Activated gamma-delta T cell (primary cell): ENCODE measurements around the gene SRRM2.
"Not testable (repeated sequence)": the region's sequence is repeated elsewhere in the genome, so short reads cannot be mapped to it uniquely, and the experiment has no call there.

Experiments used
- DNase-seq: peaks from one replicate; lab custom pipeline; 2025; lab: John Stamatoyannopoulos, UW

SRRM2 gene

DNA sequence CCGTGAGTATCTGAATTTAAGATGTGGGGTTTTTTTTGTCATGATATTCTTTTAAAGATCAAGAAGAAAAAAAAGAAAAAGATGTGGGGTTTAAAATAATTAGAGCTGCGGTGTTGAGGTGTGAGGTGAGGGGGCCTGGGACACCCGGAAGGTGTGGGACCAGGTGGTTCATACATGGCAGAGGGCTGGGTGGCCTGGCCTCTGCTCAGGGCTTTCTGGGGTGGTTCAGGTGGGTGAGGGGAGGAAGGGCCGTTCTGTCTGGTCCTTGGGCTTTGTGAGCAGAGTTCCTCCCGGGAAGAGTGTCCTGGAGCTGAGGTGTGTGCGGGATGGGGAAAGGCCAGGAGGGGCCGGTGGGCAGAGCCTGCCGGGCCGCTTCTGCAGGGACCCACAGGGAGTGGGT is 37.4 kb upstream of the SRRM2 start:
- DNase-seq = no peak

DNA sequence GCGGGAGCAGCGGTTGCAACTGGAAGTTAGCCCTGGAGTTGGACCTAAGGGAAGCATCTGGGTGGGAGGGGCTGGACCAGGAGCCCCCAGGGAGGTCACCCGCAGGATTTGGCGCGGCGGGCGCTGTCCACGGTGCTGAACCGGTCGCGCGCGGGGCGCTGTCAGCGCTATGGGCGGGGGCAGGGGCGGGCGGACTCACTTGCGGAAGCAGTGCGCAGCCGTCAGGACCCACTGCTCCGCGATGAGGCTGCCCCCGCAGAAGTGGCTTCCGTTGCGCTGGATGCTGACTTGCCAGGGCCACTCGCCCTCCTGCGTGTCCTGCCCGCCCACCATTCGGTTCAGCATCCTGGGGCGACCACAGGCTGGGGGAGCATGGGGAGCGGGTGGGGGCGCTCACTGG is 36.9 kb upstream of the SRRM2 start:
- peak; percentile 74 for DNase-seq

DNA sequence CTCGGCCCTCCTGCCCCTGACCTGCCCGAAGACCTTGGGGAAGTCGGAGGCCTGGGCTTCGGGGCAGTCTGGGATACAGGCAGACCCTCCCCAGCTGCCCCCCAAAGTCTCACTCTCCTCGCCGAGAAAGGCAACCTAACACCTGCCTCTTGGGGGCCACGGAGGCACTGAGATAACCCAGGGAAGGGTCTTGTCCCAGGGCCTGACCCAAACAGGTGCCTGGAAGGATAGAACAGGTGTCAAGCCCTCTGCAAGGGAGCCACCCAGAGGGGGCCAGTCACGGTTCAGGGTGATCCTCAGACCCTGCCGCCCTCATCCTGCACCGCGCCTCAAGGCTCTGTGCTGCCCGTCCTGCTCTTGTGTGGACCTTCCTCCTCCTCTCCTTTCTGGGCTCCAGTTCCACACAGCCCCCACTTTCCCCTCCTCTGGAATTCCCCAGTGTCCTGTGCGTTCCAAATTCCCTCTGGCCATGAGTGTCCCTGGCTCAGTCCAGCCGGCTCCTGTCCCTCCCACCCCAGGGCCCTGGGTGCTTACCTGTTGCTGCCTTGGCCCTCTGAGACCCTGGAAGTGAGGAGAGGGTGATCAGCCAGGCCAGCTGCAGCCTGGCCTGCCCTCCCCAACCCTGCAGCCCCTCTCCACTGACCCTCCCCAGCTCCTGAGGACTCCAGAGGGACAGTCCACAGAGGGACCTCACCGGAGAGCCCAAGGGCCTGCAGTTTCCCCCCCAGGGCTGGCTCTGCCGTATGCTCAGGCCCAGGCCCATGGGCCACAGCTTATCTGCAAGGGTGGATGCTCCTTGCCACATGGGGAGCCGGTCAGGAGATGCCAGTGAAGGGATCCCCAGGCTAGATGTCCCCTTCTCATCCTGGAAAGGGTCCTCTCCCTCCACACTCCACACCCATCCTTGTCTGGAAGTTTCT is 36.2 kb upstream of the SRRM2 start:
- no peak for DNase-seq

DNA sequence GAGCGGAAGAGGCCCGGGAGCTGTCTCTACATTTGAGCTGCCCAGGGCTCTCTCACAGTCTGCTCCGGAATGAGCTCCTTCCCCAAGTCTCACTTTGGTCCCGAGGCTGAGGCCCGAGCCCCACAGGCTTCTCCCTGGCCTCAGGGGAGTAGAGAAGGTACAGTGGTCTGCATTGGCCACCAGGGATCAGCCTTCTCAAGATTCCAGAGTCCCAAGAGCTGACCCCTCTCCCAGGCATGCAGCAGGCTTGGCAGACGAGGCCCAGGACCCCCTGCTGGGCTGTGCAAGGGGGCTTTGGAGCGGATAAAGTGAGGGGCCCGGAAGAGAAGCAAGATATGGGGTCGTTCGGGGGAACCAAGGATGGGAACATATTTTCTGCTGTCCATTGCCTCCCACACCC is 35.5 kb upstream of the SRRM2 start:
- DNase-seq = no peak

DNA sequence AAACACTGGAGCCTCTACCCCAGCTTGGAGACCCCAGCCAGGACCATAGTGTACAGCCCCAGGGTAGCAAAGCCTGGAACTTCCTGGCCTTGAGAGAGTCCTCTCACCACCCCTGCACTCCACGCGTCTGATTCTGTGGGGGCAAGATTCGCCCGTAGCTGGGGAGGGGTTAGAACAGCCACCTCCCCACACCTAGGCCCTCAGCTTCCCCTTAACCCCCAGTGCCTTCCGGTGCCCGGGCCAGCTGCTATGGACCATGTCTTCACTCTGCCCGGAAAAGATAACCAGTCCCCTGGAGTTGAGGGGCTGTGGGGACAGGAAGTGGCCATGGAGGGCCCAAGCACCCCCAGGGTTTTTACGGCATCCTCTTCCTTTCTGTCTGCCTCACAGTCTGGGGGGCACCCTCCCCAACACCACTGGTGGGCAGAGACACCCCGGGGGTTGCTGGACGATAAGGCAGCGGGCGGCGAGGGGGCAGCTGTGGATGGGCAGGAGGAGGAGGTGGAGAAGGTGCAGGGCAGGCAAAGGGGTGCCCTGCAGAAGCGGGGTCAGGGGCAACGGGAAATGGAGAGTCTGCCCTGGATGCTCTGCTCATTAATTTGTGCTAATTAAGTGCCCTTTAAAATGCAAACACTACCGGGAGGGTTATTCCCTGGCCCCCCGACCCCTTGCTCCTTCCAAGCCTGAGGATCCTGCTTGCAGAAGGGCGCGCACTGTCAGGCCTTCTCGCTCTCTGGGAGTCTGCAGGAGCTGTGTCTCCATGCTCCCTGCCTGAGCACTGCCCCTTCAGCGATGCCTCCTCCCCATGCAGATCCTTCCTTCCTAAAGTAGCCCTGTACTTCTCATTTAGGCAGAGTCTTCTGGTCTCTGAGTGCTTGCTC is 34.8 kb upstream of the SRRM2 start:
- DNase-seq = no peak

DNA sequence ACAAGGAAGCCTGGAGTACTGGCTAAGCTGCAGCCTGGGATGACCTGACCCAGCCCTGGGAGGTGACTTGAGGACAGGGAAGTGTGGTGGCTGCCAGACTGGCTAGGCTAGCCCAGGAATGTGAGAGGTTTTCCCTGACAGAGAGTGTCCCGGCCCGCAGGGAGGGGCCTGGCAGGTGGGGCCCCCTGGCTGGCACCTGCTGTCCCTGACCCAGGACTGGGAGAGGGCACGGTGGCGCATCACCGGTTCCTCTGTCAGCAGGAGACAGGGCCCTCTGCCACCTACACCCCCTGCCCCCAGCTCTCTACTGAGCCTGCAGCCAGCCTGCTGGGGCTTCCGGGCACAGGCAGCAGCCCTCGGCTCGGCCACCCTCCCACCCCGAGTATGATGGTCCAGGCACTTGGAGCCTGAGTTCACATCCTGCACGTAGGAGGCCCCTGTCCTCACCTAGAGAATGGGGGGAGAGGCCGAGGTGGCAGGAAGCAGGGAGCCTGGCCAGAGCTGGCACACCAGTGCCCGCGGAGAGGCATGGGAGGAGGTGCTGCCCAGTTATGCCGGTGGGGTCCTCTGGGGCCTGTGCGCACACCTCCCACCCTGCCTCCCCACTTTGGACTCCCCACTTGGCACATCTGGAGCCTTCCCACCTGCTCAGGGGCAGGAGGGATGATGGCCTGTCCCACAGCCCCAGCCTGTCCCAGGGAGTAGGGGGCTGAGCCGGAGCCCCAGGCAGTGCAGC is 32.9 kb upstream of the SRRM2 start:
- DNase-seq = no peak

DNA sequence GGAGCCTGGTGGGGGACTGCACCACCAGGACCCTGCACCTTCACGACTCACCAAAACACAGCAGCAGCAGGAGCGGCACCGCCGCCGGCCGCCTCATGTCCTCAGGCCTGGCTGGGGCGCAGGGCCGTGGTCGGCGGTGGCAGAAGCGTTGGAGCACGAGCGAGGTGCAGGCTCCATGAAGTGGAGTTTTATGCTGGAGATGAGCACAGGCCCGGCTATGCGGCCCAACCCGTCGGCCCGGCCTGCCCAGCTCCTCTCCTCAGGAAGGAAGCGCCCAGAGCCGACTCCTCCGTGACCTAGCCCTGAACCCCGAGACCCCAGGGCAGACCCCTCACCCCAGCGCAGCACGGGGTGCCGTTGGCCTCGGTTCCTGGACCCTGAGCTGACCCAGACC is 32.4 kb upstream of the SRRM2 start, which contains the start of gene PRSS27:
Gene PRSS27 (minus strand): TSS at position 161 of the 394 bp plus-strand sequence. CDS start 64 bp downstream, at position 97.
- DNase-seq = no peak

DNA sequence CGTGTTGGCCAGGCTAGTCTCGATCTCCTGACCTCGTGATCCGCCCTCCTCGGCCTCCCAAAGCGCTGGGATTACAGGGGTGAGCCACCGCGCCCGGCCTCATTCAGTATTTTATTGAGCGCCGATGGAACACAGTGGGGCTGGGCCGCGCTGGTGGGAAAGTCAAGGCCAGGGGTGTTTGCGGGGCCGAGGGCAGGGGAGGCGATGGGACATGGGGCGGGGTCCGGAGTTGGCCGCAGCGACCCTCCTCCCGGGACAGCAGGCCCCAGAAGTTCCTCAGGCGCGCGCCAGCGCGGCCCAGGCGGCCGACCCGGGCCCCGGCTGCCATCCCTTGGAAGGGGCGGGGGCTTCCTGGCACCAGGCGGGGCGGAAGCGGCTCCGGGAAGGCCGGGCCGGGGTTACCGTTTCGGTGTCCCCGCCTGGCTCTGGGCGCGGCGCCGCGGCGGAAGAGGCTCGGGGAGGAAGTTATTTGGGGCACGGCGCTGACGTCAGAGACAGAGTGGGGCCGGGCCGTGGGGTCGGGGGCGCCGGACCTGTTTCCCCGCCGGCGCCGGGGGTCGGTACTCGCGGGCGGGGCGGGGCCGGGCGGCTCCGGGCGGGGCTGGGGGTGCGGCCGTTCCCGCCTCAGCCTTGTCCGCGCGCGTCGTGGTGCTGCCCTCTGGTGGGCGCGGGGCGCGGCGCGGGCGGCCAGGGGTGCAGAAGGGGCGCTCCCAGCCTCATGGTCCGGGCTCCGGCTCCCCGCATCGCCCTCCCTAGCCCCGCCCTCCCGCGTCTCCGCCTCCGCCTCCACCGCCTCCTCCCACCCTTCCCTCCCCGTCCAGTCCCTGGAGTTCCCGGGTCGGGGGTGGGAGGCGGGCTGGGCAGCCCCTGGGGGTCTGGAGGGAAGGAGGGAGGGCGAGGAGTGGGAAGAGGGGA is 31.5 kb upstream of the SRRM2 start:
- peak; percentile 79 for DNase-seq

DNA sequence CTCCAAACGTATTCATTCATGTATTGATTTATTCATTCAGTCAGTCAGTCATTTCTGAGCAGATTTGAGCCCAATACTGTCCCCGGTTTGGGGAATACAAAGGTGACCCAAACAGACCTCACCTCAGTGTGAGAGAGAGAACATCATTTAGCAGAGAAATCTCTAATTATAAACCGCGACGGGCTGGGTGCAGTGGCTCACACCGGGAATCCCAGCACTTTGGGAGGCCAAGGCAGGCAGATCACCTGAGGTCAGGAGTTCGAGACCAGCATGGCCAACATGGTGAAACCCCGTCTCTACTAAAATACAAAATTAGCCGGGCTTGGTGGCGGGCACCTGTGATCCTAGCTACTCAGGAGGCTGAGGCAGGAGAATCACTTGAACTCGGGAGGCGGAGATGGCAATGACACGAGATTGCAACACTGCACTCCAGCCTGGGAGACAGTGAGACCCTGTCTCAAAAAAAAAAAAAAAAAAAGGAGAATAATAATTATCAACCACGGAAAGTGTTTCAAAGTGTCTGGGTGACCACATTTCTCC is 30.7 kb upstream of the SRRM2 start:
- DNase-seq = not testable (repeated sequence)

DNA sequence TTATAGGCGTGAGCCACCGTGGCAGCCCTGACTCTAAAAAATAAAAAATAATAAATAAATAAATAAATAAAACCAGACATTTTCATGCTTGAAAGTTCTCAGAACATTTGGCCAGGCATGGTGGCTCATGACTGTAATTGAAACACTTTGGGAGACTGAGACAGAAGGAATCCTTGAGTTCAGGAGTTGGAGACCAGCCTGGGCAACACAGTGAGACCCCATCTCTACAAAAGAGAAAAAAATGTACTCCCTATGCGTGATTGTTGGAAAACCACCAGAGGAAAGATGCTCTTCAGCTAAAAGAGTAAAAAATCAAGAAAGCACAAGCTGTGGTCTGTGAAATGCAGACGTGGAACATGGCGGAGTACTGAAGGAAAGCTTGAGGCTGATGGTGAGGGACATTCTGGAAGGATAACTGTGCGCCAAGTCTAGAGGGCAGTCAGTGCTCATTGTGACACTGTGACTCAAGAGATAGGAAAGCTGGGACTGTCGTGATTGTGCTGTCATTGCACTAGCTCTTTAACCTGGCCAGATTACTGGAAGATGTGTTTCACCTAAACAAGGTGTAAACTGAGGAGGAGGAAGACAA is 28.3 kb upstream of the SRRM2 start:
- no peak for DNase-seq

DNA sequence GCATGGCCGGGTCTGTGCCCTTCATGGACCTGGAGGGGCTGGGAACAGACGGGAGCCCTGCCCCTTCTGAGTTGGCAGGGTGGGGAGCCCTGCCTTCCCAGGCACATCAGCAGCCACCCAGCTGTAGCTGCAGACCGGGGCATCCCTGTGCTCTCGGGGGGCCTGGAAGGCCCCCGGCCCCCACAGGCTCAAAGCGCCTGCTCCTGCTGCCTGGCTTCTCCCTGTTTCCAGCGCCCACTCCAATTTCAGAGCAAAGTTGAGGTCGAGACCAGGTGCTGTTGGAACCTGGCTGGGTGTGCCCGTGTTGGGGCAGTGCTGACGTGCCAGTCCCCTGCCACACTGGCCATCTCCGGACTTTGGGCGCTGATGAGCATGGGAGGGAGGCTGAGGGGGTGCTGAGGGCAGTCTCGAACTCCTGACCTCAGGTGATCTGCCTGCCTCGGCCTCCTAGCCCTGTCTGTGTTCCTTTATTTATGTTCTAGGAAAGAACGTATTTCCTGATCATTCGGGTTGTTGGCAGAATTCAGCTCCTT is 27.6 kb upstream of the SRRM2 start:
- DNase-seq = no peak

DNA sequence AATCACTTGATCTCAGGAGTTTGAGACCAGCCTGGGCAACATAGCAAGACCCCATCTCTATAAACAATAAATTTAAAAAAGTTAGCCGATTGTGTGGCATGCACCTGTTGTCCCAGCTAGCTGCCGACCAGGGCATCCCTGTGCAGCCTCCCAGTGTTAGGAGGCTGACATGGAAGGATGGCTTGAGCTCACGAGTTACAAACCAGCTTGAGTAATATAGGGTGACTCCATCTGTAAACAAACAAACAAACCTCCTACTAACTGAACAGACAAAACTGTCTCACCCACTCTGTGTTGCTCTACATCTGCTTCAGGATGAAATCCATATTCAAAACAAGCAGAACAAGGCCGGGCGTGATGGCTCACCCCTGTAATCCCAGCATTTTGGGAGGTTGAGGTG is 25.5 kb upstream of the SRRM2 start:
- DNase-seq = no peak

DNA sequence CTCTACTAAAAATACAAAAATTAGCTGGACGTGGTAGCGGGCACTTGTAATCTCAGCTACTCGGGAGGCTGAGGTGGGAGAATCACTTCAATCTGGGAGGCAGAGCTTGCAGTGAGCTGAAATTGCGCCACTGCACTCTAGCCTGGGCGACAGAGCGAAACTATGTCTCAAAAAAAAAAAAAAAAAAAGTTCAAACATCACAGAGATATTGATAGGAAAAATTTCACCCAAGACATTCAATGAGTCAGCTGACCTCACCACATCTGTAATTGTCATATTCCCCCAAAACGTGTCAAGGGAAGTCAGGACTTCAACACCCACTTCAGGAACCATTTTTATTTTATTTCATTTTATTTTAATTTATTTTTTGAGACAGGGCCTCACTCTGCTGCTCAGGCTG is 24.4 kb upstream of the SRRM2 start:
- DNase-seq = no peak

DNA sequence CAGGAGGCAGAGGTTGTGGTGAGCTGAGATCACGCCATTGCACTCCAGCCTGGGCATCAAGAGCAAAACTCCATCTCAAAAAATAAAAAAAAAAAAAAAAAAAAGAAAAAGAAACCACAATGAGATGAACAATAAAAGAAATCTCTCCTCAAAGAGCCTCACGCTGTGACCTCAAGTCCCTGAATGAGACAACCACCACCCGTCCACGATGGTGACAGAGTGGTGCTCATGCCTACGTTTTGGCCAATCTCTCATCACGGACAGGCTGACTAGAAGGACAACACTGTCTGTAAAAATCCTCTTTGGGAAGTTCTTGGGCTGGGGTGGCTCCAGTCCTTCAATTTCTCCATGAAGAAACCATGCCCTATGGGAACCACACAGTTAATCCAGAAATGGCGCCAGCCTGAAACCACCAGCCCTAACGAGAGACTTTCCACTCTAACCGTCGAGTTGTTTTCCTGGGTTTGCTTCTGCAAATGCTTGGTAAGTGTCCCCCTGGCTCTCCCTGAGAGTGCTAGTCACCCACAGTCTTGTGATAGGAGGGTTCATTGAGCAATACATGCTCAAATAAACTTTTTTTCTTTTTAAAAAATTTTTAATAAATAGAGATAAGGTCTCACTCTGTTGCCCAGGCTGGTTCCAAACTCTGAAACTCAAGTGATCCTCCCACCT is 17.5 kb upstream of the SRRM2 start:
- no peak for DNase-seq

DNA sequence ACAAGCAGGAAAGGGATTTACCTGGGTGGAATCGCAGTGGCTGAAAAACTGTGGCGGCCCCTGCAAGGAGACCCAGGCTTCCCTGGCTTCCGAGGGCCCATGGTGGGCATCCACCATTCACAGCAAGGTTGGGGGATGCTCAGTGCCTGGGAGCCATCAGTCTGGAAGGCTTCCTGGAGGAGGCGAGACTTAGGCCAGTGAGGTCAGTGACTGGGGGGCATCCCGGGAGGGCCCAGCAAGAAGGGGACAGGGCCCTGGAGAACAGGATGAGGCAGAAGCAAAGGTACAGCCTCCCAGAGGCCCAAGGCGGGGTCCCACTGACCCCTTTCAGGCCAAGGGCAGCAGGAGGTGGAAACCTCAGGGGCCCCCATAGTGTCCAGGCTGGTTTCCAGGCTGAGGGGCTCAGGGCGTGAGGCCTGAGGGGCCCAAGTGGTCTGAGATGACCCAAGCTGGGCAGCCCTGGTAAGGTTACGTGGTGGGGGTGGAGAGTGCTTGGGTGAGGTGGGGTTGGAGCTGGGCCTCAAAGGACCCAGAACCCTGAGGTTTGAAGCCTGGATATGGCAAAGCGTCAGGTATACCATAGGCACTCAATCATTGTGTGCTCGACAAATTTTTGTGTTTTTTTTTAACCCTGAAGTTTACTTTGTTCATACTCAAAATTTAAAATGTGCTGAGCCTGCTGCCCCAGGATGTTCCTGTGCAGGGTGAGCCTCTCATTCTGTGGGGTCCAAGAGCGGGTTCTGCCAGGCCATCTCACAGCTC is 15.8 kb upstream of the SRRM2 start:
- DNase-seq = no peak

DNA sequence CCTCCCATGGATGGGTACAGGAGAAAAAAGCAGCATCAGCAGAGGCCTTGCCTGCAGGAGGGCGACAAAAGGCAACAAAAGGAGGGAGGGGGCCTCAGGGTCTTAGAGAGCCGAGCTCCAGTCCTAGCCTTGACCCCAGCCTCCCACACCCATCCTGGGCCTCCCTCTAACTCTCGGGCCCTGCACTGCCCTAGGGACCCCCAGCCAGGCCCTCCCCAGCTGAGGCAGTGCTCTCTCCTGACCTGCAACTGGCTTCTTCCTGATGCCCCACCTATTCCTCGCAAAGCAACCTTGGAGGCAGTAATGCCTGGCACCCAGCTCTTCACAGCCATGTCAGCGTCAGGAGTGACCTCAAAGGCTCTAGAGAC is 15.2 kb upstream of the SRRM2 start:
- no peak for DNase-seq

DNA sequence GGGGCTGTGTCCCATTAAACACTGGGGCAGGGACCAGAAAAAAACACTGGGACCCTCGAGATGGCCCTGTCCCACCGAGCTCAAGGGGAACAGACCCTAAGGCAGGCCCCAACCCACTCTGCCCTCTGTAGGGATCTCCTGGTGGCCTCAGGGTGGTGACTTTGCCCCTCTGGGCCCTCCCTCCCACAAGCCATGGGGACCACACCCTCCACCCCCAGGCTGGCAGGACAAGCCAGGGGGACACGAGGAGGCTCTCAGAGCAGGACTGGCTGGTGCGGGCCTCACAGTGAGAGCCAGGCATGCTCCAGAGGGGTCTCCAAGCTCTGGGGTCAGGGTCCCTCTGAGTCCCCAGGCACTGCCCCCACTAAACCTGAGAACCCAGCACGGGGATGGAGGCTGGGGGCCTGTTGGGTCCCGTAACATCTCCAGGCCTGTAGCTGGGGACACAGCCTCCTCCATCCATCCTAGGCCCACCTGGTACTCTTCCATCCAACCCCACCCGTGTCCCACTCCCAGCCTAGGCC is 14.5 kb upstream of the SRRM2 start:
- DNase-seq = no peak

DNA sequence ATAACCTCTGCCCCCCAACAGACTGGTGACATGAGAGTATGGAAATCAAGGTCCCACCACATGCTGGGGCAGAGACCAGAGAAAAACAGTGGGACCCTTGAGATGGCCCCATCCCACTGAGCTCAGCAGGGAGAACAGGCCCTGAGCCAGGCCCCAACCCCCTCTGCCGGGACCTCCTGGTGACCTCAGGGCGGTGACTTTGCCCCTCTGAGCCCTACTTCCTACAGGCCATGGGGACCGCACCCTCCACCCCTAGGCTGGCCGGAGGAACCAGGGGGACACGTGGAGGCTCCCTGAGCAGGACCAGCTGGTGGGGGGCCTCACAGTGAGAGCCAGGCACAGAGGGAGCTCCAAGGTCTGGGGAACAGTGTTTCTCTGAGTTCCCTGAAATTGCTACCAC is 13.8 kb upstream of the SRRM2 start:
- DNase-seq = no peak
